Measurements from ENCODE around the gene CATSPERZ.
A peak's percentile ranks its signal among the peaks of the same experiment; 100 is the strongest.
"Not testable (repeated sequence)": the region's sequence is repeated elsewhere in the genome, so short reads cannot be mapped to it uniquely, and the experiment has no call there.

Gene CATSPERZ

GRCh38 chr11:64304316-64305072 is 4.3 kb downstream of the CATSPERZ start:
- peak; percentile 86 for DNase-seq

DNA sequence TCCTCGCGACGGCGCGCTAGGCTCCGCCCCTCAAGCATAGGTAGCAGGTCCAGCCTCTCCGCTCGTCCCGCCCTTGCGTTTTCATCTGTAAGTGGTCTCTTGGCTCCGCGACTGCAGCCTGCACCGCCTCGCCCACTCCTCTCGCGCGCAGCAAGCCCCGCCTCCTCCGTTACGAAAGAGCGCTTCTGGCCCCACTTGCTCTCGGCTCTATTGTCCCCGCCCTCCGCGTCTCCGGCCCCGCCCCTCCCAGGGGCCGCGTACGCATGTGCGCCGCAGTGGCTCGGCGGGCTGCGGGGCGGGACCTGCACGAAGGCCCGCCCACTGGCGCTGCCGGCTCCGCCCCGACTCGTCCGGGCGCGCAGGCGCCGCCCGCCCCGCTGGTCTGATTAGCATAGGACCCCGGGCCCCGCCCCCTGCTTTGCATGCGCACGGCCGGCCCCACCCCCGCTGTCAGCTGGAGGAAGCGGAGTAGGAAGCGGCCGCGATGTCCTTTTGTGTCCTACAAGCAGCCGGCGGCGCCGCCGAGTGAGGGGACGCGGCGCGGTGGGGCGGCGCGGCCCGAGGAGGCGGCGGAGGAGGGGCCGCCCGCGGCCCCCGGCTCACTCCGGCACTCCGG is 5.0 kb downstream of the CATSPERZ start, which contains the start of gene ESRRA:
Gene ESRRA (plus strand): TSS at position 450 of the 616 bp plus-strand sequence. CDS start 1,656 bp downstream, outside the sequence.
- DNase-seq: peak; percentile 96

- peak; percentile 37 for DNase-seq
These were observed 5.8 kb downstream of the CATSPERZ start for GRCh38 chr11:64305691-64306562.

DNA sequence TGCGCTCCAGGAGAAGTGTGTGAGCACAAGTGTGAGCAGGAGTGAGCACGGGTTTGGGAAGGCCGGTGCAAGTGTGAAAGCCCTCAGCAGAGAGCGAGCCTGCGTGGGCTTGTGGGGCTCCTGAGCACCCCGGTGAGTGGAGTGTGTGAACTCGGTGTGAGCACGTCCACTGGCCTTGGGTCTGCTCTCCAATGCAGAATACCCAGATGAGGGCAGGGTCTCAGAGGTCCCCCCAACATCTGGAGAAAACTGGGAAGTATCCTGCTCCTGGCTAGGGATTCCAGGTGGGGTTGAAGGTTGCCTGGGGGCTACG is 6.4 kb downstream of the CATSPERZ start:
- DNase-seq: no peak

DNA sequence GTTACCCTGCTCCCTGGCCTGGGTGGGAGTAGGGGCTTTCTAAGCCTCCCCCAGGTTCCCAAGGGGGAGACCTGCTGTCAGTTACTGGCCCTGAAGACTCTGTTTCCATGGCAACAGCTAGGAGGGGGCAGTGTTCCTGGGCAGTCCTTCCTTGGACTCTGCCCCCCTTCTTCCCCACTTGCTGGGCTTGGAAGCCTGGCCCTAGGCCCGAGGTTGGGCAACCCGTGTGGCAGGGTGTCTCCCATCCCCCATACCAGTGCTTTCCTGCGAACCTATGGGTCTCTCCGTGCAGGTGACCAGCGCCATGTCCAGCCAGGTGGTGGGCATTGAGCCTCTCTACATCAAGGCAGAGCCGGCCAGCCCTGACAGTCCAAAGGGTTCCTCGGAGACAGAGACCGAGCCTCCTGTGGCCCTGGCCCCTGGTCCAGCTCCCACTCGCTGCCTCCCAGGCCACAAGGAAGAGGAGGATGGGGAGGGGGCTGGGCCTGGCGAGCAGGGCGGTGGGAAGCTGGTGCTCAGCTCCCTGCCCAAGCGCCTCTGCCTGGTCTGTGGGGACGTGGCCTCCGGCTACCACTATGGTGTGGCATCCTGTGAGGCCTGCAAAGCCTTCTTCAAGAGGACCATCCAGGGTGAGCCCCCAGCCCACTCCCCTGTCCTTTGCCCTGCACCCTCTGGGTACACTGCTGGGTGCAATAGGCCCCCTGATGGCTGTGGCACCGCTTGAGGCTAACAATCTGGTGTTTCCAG is 6.9 kb downstream of the CATSPERZ start:
- no peak for DNase-seq

DNA sequence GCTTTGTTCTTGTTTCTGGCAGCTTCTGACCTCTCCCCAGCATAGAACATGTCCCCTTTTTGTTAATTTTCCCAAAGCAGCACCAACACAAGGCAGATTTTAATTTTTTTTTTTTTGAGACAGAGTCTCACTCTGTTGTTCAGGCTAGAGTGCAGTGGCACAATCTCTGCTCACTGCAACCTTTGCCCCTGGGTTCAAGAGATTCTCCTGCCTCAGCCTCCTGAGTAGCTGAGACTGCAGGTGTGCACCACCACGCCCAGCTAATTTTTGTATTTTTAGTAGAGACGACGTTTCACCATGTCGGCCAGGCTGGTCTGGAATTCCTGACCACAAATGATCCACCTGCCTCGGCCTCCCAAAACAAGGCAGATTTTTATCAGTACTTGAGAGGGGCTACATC is 7.6 kb downstream of the CATSPERZ start:
- DNase-seq: not testable (repeated sequence)

- DNase-seq: no peak
These were observed 12.8 kb downstream of the CATSPERZ start for GRCh38 chr11:64312947-64313346.

DNA sequence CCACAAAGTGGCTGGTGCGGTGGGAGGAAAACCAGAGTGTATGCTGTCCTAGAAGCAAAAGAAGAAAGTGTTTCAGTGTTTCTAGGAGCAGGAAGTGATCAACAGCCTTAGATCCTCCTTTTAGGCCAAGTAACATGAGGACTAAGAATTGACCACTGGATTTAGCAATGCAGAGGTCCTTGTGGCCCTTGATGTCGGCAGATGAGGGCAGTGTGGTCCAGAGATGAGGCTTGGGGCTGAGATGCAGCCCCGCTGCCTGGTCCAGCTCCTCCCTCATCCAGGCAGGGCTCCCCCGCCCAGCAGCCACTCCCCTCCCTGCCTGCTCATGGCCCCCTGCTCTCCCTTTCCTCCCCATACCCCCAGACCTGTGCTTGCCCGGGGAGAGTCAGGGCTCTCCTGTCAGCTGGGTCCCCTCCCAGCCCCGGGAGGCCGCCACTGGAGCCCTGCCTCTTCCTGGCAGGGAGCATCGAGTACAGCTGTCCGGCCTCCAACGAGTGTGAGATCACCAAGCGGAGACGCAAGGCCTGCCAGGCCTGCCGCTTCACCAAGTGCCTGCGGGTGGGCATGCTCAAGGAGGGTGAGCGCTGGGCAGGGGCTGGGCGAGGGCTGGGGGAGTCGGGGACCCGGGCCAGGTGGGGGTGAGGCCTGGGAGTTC is 13.5 kb downstream of the CATSPERZ start:
- DNase-seq: no peak

DNA sequence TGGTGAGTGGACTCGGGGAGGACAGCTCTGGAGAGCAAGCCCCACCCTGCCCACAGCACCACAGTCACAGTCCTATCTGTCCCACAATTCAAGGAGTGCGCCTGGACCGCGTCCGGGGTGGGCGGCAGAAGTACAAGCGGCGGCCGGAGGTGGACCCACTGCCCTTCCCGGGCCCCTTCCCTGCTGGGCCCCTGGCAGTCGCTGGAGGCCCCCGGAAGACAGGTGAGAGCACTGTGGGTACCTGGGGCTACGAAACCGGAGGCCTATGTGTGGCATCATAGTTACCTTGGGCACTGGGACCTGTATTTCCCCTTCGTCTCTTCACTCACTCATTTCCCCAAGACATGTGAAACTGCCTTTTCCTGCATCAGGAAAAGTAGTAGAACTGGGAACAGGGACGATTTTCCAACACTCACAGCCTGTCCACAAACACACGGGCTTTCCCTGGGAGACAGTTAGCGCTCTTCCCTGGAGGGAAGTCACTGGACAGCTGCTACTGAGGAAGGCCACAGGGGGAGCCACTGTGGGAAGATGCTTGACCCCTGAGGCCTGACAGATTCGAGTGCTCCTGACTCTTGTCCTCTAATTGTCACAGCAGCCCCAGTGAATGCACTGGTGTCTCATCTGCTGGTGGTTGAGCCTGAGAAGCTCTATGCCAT is 14.1 kb downstream of the CATSPERZ start:
- DNase-seq: no peak

- no peak for DNase-seq
These were observed 14.8 kb downstream of the CATSPERZ start for GRCh38 chr11:64314805-64315561.

DNA sequence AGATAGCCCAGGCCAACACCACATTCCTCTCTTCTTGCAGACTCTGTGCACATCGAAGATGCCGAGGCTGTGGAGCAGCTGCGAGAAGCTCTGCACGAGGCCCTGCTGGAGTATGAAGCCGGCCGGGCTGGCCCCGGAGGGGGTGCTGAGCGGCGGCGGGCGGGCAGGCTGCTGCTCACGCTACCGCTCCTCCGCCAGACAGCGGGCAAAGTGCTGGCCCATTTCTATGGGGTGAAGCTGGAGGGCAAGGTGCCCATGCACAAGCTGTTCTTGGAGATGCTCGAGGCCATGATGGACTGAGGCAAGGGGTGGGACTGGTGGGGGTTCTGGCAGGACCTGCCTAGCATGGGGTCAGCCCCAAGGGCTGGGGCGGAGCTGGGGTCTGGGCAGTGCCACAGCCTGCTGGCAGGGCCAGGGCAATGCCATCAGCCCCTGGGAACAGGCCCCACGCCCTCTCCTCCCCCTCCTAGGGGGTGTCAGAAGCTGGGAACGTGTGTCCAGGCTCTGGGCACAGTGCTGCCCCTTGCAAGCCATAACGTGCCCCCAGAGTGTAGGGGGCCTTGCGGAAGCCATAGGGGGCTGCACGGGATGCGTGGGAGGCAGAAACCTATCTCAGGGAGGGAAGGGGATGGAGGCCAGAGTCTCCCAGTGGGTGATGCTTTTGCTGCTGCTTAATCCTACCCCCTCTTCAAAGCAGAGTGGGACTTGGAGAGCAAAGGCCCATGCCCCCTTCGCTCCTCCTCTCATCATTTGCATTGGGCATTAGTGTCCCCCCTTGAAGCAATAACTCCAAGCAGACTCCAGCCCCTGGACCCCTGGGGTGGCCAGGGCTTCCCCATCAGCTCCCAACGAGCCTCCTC is 15.7 kb downstream of the CATSPERZ start:
- DNase-seq: not testable (repeated sequence)

DNA sequence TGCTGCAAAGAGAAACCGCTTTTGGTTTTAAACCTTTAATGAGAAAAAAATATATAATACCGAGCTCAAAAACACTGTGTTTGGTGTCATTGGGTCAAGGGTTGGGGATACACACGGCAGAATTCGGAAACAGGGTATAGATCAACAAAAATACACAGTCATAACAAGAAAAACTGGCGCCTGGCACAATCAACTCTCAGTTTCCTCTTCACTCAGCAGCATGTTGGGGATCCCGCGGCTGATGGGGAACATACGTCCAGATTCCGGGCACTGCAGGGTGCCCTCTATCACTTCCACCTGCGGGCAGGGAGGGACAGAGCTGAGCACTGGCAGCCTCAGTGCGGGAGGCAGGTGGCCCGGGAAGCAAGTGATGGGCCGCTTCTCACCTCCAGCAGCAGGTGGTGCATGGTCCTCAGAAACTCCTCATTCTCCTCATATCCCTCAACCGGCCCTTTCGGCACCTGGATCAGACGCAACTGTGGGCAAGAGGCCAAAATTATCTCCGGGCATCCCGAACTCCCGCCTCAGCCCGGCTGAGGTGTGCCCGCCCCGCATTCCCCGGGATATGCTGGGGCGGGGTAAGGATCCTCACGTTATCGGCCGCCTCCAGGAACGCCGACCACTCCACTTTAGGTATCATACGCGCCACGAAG is 16.6 kb downstream of the CATSPERZ start:
- DNase-seq: no peak

DNA sequence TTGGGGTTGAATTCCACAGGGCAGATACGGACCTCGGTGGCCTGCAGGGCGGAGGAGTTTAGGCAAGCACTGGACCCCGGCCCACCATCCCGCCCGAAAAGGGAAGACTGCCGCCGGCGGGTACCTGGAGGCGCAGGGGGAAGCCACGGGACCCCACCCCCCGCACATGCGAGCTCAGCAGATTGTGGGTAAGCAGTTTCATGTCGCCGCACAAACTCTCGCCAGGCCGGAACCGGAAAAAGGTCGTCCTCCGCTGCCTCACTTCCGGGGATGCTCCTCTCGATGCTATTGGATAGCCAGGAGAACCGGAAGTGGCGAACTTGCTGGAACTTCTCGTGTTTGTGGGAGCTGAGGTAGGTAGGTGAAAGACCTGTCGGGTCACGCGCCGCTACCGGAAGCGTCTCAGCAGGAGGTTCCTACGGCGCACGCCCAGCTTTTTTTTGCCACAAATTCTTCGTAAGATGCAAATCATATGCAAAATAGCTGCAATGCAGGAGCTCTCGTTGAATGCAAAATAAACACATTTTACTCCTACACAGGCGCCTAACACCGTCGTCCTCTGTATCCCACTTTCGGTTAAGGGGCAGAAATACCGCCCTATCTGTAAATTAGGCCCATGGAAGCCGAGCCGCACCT is 17.3 kb downstream of the CATSPERZ start, which contains the start of gene TRMT112:
Gene TRMT112 (minus strand): TSS at position 235 of the 636 bp plus-strand sequence. CDS start 33 bp downstream, at position 202.
- DNase-seq: peak; percentile 98

DNA sequence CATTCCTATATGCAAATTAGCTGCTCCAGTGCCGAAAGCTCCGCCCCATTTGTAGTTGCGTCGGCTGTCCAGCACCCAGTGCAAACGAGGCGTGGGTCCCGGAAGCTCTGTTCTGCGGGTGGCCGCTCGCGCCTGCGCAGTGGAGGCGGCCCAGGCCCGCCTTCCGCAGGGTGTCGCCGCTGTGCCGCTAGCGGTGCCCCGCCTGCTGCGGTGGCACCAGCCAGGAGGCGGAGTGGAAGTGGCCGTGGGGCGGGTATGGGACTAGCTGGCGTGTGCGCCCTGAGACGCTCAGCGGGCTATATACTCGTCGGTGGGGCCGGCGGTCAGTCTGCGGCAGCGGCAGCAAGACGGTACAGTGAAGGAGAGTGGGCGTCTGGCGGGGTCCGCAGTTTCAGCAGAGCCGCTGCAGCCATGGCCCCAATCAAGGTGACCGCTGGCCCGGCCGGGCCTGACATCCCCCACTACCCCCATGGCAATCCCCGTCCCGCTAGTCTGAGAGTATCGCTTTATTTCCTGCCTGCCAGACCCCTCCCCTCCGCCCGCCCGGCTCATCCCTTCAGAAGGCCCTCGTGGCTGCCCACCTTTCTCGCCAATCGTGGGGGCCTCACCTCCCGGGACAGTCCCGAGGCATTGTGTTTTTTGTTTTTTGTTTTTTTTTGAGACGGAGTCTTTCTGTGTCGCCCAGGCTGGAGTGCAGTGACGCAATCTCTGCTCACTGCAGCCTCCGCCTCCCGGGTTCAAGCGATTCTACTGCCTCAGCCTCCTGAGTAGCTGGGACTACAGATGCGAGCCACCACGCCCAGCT is 18.0 kb downstream of the CATSPERZ start, which contains the start of gene PRDX5:
Gene PRDX5 (plus strand): TSS at position 161 of the 805 bp plus-strand sequence. CDS start 95 bp downstream, at position 256.
- peak; percentile 96 for DNase-seq

DNA sequence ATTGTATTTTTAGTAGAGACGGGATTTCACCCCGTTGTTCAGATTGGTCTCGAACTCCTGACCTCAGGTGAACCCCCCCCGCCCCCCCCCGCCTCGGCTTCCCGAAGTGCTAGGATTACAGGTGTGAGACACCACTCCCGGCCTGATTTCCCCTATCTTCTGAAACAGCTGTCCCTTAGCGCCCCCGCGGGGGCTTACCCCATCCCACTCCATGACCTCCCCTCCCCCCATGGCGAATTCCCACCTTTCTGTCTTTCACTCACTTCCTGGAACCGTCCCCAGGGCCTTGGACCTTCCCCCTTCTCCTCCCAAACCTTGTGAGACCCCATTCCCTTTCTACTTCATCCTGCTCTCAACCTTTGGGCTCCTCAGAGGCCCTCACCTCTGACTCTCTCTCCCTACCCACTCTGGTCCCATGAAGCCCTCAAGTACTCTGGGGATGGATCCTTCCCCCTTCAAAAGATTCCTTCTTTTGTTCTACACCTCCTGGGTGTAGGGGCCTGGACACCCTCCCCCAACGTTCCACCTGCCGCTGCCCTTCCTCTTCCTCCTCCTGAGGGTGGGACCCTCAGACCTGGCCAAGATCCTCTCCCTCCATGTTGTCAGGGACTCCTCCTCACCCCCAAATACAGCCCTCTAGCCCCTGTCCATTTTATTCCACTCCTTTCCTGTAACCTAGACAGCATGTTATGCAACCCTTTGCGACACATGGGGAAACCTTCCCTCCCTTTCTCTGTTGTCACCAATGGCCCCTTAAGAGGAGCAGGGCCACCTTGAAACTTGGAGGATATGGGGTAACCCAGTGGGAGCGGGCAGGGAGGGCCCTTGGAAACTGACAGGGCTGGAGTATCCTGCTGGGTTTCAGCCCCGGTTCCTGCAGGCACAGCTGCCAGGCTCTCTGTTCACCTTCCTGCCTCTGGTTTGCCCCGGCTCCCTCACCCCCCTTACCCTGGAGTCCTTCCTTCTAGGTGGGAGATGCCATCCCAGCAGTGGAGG is 18.9 kb downstream of the CATSPERZ start:
- no peak for DNase-seq

GRCh38 chr11:64320556-64320955 is 20.4 kb downstream of the CATSPERZ start:
- no peak for DNase-seq
